SK-N-SH (cell line): ENCODE measurements around the gene DENND5B. TPM values are rescaled to one million over a fixed set of nuclear protein-coding genes. Genes with fewer than 3 reads are reported as not detected.

Experiments
- CTCF ChIA-PET: fragments of 300-600, 350-600 bp; formaldehyde crosslinking; extraction: SDS; loops from one replicate; lab custom pipeline; 2021; lab: Yijun Ruan, JAX
- POLR2A ChIA-PET: fragments of 350-600 bp; sonication (Branson Sonifier 250); formaldehyde crosslinking; extraction: SDS; loops from one replicate; lab custom pipeline; 2020; ENCODE audit warnings: antibody characterized with exemption, inconsistent platforms; lab: Yijun Ruan, JAX
- DNase-seq: peaks from one replicate; pipeline ENCODE4 v3.0.0; 2012
- H2AFZ ChIP-seq: fragments of 200-600 bp; sonication (generic); 2 replicates; pipeline ENCODE4 v1.8.1; 2016; ENCODE audit warnings: antibody characterized with exemption, mild to moderate bottlenecking, low read depth
- H3F3A ChIP-seq: fragments of 200-600 bp; sonication (generic); replicated peaks from 2 replicates; pipeline ENCODE3; 2016; ENCODE audit warnings: antibody characterized with exemption, mild to moderate bottlenecking; ENCODE audit not compliant: insufficient read depth
- H3K27ac ChIP-seq, 2 experiments: fragments of 200-500 bp in 1 of 2; fragments of 200-600 bp in 1 of 2; sonication (Bioruptor generic) in 1 of 2; sonication (generic), shearing (Covaris generic) in 1 of 2; 2 replicates each; pipeline versions ENCODE4 v1.5.1 to v1.6.1; 2014 to 2016; ENCODE audit warnings: low read depth in 2 of 2, inconsistent platforms in 1 of 2, low read length in 1 of 2, mild to moderate bottlenecking in 1 of 2, mixed read lengths in 1 of 2
- H3K27me3 ChIP-seq: fragments of 200-600 bp; sonication (generic), shearing (Covaris generic); 2 replicates; pipeline ENCODE4 v1.6.1; 2016; ENCODE audit warnings: mixed run types; ENCODE audit not compliant: insufficient read depth
- H3K36me3 ChIP-seq, 2 experiments: fragments of 200-500 bp in 1 of 2; fragments of 200-600 bp in 1 of 2; sonication (Bioruptor generic) in 1 of 2; sonication (generic) in 1 of 2; replicated peaks in 1 of 2; 2 replicates each; pipeline versions ENCODE3 to v1.5.1; 2014 to 2016; ENCODE audit warnings: low read length in 1 of 2, mild to moderate bottlenecking in 1 of 2; ENCODE audit not compliant: insufficient read depth in 2 of 2, control insufficient read depth in 1 of 2
- H3K4me1 ChIP-seq, 2 experiments: fragments of 200-500 bp in 1 of 2; fragments of 200-600 bp in 1 of 2; sonication (Bioruptor generic) in 1 of 2; sonication (generic), shearing (Covaris generic) in 1 of 2; 2 replicates each; pipeline versions ENCODE4 v1.5.1 to v1.6.1; 2014 to 2016; ENCODE audit warnings: low read depth in 1 of 2, low read length in 1 of 2, mixed run types in 1 of 2; ENCODE audit not compliant: insufficient read depth in 2 of 2, control insufficient read depth in 1 of 2
- H3K4me2 ChIP-seq: fragments of 200-600 bp; sonication (generic), shearing (Covaris generic); 2 replicates; pipeline ENCODE4 v1.6.1; 2017; ENCODE audit warnings: mixed run types
- H3K4me3 ChIP-seq, 2 experiments: fragments of 200-500 bp in 1 of 2; fragments of 200-600 bp in 1 of 2; sonication (Bioruptor generic) in 1 of 2; sonication (generic), shearing (Covaris generic) in 1 of 2; 2 replicates each; pipeline versions ENCODE4 v1.5.1 to v1.8.1; 2014 to 2016; ENCODE audit warnings: low read depth in 2 of 2, inconsistent platforms in 1 of 2, low read length in 1 of 2, mild to moderate bottlenecking in 1 of 2, mixed read lengths in 1 of 2, moderate library complexity in 1 of 2
- H3K79me2 ChIP-seq: fragments of 200-600 bp; sonication (generic); 2 replicates; pipeline ENCODE4 v1.8.1; 2017; ENCODE audit warnings: mild to moderate bottlenecking; ENCODE audit not compliant: insufficient read depth
- H3K9ac ChIP-seq: fragments of 200-600 bp; sonication (generic); 2 replicates; pipeline ENCODE4 v1.6.1; 2017; ENCODE audit warnings: mixed run types
- H3K9me2 ChIP-seq: fragments of 200-600 bp; sonication (generic); 2 replicates; pipeline ENCODE4 v1.6.1; 2017; ENCODE audit warnings: mixed run types
- H3K9me3 ChIP-seq: fragments of 200-600 bp; sonication (generic); 2 replicates; pipeline ENCODE4 v1.6.1; 2017; ENCODE audit warnings: mixed run types, mild to moderate bottlenecking, moderate library complexity
- H4K20me1 ChIP-seq: fragments of 200-600 bp; sonication (generic); 2 replicates; pipeline ENCODE4 v1.6.1; 2017; ENCODE audit warnings: mild to moderate bottlenecking, mixed run types; ENCODE audit not compliant: insufficient read depth
- CHD2 ChIP-seq: fragments of 150-350 bp; IDR thresholded peaks from 2 replicates; pipeline ENCODE4 v1.6.1; 2018; ENCODE audit warnings: low read length; ENCODE audit not compliant: partially characterized antibody
- EP300 ChIP-seq, 2 experiments: IDR thresholded peaks; 2 replicates each; pipeline versions ENCODE4 v1.4.0 to v1.6.1; 2012; ENCODE audit warnings: borderline replicate concordance in 1 of 2, low read depth in 1 of 2, low read length in 1 of 2
- EZH2phosphoT487 ChIP-seq: fragments of 200-600 bp; sonication (generic); IDR thresholded peaks from 2 replicates; pipeline ENCODE4 v1.6.1; 2017; ENCODE audit warnings: low read depth, mixed run types, mild to moderate bottlenecking, antibody characterized with exemption, moderate library complexity, borderline replicate concordance
- FOXJ3 ChIP-seq: sonication (generic); formaldehyde crosslinking; IDR thresholded peaks from 2 replicates; pipeline ENCODE4 v1.5.1; 2020; ENCODE audit warnings: mild to moderate bottlenecking, missing genetic modification reagents
- FOXM1 ChIP-seq: IDR thresholded peaks from 2 replicates; pipeline ENCODE4 v1.4.0; 2012; ENCODE audit warnings: low read depth, mild to moderate bottlenecking
- GABPA ChIP-seq: IDR thresholded peaks from 2 replicates; pipeline ENCODE4 v1.4.0; 2012; ENCODE audit warnings: low read depth, mild to moderate bottlenecking
- GATA2 ChIP-seq: sonication (generic); formaldehyde crosslinking; IDR thresholded peaks from 2 replicates; pipeline ENCODE4 v1.5.0; 2020; ENCODE audit warnings: mild to moderate bottlenecking, missing genetic modification reagents
- NRF1 ChIP-seq: IDR thresholded peaks from 2 replicates; pipeline ENCODE4 v1.6.1; 2012; ENCODE audit warnings: low read depth, mild to moderate bottlenecking, low read length
- PBX3 ChIP-seq: IDR thresholded peaks from 2 replicates; pipeline ENCODE4; 2012
- POLR2AphosphoS5 ChIP-seq: IDR thresholded peaks from 2 replicates; pipeline ENCODE4 v1.6.1; 2012; ENCODE audit warnings: low read depth, low read length
- RAD21 ChIP-seq: IDR thresholded peaks from 2 replicates; pipeline ENCODE4 v1.6.1; 2012; ENCODE audit warnings: mild to moderate bottlenecking, low read length
- RCOR1 ChIP-seq: fragments of 150-350 bp; IDR thresholded peaks from 2 replicates; pipeline ENCODE4 v1.6.1; 2017; ENCODE audit warnings: antibody characterized with exemption, low read length
- RFX5 ChIP-seq: IDR thresholded peaks from 2 replicates; pipeline ENCODE4 v1.6.1; 2012; ENCODE audit warnings: mild to moderate bottlenecking, improper control_type of control experiment, low read length
- RXRA ChIP-seq: IDR thresholded peaks from 2 replicates; pipeline ENCODE4 v1.4.0; 2012; ENCODE audit warnings: low read depth, mild to moderate bottlenecking, borderline replicate concordance
- SMC3 ChIP-seq: IDR thresholded peaks from 2 replicates; pipeline ENCODE4 v1.6.1; 2012; ENCODE audit warnings: low read depth, low read length, improper control_type of control experiment
- TAF1 ChIP-seq: IDR thresholded peaks from 2 replicates; pipeline ENCODE4 v1.6.1; 2012; ENCODE audit warnings: low read depth, mild to moderate bottlenecking, low read length, moderate library complexity, borderline replicate concordance
- TCF12 ChIP-seq: IDR thresholded peaks from 2 replicates; pipeline ENCODE4 v1.4.0; 2012
- WGBS: methylation state at CpG from one replicate; pipeline ENCODE4 v1.1.6; 2017; ENCODE audit warnings: low lambda C conversion rate; 5-methylcytosine and 5-hydroxymethylcytosine counted together
- polyA plus RNA-seq, 3 experiments: library from polyadenylated mRNA; depleted of rRNA; stranded (reverse); fragments of >200 nt; gene quantifications; 2 replicates each; pipeline ENCODE4 v1.2.3, GENCODE V29; 2012
- TF ChIP-seq, protein P1 (sequence below): fragments of 150-350 bp; IDR thresholded peaks from 2 replicates; pipeline ENCODE4 v1.6.1; 2017; ENCODE audit warnings: antibody characterized with exemption, low read length, low read depth, borderline replicate concordance
- TF ChIP-seq, protein P2 (sequence below): IDR thresholded peaks from 2 replicates; pipeline ENCODE4 v1.4.0; 2012; ENCODE audit warnings: low read depth, borderline replicate concordance
- TF ChIP-seq, protein P3 (sequence below): IDR thresholded peaks from 2 replicates; pipeline ENCODE4 v1.4.0; 2012; ENCODE audit warnings: low read depth

The DENND5B gene
- polyA plus RNA-seq, 1 of the 3 experiments (the other 2 are of a cell fraction): 5.3 TPM

- Histone ChIP-seq H3K27me3 (no peaks in the 10 kb centered on the region), H2AFZ (no peak overlapping the region), H3K9me2 (no peaks in the 10 kb centered on the region), H3K9me3 (no peaks in the 10 kb centered on the region)
- ChIA-PET CTCF (interaction anchor here (0.8 to 1.2 kb wide), 3 partner anchors 11 to 24 kb away, joined by 3 read pairs; no protein-coding TSS in a partner anchor), POLR2A (no interaction called here)
- WGBS: 59% methylated on average over 2 of the region's 2 CpGs
- TF ChIP-seq FOXM1 (no peak), RCOR1 (no peak), POLR2AphosphoS5 (no peak), TCF12 (peak; percentile 62), RXRA (no peak), PBX3 (peak; percentile 59; the same call in 1 of the 2 replicates)
- TF ChIP-seq, protein P1, sequence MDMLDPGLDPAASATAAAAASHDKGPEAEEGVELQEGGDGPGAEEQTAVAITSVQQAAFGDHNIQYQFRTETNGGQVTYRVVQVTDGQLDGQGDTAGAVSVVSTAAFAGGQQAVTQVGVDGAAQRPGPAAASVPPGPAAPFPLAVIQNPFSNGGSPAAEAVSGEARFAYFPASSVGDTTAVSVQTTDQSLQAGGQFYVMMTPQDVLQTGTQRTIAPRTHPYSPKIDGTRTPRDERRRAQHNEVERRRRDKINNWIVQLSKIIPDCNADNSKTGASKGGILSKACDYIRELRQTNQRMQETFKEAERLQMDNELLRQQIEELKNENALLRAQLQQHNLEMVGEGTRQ: no peak
- TF ChIP-seq, all 33 proteins: peak for 2
- H3K4me3 ChIP-seq: no peak overlapping the region
- peak overlapping the region; percentile 56; the same call in 1 of the 2 replicates for H3K9ac ChIP-seq
- H3F3A ChIP-seq: peaks cover 24% of the 10 kb centered on the region
- no peaks in the 10 kb centered on the region for H4K20me1 ChIP-seq
- peak overlapping the region; percentile 82 to 89; a peak in 3 of 4 replicates for H3K27ac ChIP-seq
- H3K79me2 ChIP-seq: no peaks in the 10 kb centered on the region
- H3K36me3 ChIP-seq: peaks cover 3 to 5% of the 10 kb centered on the region in 2 experiments
- peak overlapping the region; percentile 61; the same call in 1 of the 2 replicates for H3K4me2 ChIP-seq
- peaks cover 8 to 39% of the 10 kb centered on the region in 2 experiments; a peak in 3 of 4 replicates for H3K4me1 ChIP-seq
- DNase-seq: no peak
Measured at GRCh38 chr12:31492599-31493196, 98.2 kb downstream of the DENND5B start.

DNA sequence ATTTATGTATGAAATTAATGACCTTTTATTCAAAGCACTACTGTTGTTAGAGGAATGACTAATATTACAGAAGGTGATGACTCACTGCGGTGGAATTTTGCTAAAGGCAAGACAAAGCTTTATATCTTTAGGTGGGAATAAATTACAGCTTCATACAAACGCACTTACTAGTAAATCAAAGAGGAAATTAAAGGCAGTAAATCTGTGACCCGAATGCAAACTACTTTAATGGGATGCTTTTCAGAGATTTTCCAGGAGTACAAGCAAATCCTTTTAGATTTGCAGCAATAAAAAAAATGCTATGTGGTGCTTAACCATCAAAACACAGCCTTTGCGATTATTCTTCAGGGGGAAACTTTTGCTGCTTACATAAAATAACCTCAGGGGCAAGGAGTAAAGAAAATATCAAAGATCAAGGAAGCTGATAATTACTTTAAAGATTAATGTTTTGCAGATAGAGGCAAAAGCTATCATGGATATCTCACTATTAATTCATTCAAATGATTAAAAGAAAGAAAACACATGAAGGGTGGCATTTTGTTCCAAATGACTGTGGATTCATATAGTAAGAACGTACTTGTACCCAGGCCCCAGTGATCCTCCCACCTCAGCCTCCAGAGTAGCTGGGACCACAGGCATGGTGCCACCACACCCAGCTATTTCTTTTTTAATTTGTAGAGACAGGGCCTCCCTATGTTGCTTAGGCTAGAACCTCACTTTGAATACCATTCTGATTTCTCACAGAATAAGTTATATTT is 98.9 kb downstream of the DENND5B start:
- Histone ChIP-seq H3K4me1 (peaks cover 8 to 34% of the 10 kb centered on the region in 2 experiments; a peak in 3 of 4 replicates), H3K9ac (peak overlapping the region; percentile 56; the same call in 1 of the 2 replicates), H3K9me3 (no peaks in the 10 kb centered on the region), H3K36me3 (peaks cover 3 to 7% of the 10 kb centered on the region in 2 experiments), H3K27ac (peak overlapping the region; percentile 82 to 89; a peak in 3 of 4 replicates), H3K4me3 (no peak overlapping the region; a peak in 1 of 4 replicates), H3K27me3 (no peaks in the 10 kb centered on the region), H3K79me2 (no peaks in the 10 kb centered on the region), H2AFZ (no peak overlapping the region), H4K20me1 (no peaks in the 10 kb centered on the region), H3F3A (peaks cover 24% of the 10 kb centered on the region), H3K9me2 (no peaks in the 10 kb centered on the region), H3K4me2 (peak overlapping the region; percentile 61)
- 13% methylated on average over 5 of the region's 5 CpGs for WGBS
- POLR2A ChIA-PET: no interaction called here
- no peak for DNase-seq
- CTCF ChIA-PET: interaction anchor here (0.6 to 1.2 kb wide), 5 partner anchors 12 to 1178 kb away, joined by 3 to 4 read pairs (median 3); no protein-coding TSS in a partner anchor
- TF ChIP-seq PBX3 (peak; percentile 75), NRF1 (no peak), RXRA (peak; percentile 44; the same call in 1 of the 2 replicates), GATA2 (CRISPR knock-in tag) (no peak), TCF12 (peak; percentile 75), GABPA (no peak), EP300 (IDR thresholded peaks at IDR 0.05; ENCODE audit: borderline replicate concordance in 1 of 2, low read depth in 1 of 2, low read length in 1 of 2) (peak; percentile 29 to 71; a peak in 2 of 4 replicates), CHD2 (no peak), FOXJ3 (CRISPR knock-in tag) (no peak), RFX5 (no peak), SMC3 (no peak), RAD21 (no peak), TAF1 (no peak), EZH2phosphoT487 (no peak)
- TF ChIP-seq, protein P2, sequence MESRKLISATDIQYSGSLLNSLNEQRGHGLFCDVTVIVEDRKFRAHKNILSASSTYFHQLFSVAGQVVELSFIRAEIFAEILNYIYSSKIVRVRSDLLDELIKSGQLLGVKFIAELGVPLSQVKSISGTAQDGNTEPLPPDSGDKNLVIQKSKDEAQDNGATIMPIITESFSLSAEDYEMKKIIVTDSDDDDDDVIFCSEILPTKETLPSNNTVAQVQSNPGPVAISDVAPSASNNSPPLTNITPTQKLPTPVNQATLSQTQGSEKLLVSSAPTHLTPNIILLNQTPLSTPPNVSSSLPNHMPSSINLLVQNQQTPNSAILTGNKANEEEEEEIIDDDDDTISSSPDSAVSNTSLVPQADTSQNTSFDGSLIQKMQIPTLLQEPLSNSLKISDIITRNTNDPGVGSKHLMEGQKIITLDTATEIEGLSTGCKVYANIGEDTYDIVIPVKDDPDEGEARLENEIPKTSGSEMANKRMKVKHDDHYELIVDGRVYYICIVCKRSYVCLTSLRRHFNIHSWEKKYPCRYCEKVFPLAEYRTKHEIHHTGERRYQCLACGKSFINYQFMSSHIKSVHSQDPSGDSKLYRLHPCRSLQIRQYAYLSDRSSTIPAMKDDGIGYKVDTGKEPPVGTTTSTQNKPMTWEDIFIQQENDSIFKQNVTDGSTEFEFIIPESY: no peak
- TF ChIP-seq, protein P3, sequence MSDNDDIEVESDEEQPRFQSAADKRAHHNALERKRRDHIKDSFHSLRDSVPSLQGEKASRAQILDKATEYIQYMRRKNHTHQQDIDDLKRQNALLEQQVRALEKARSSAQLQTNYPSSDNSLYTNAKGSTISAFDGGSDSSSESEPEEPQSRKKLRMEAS: no peak
